OCI-LY1 (cell line): ENCODE measurements around the gene FUT4.

Source experiments
- EZH2 ChIP-seq: fragments of 200-600 bp; sonication (generic), shearing (Covaris generic); IDR thresholded peaks from 2 replicates; pipeline ENCODE4 v1.8.0; 2017; ENCODE audit warnings: borderline replicate concordance, mixed run types, mild to moderate bottlenecking, antibody characterized with exemption, low read length, moderate library complexity, mixed read lengths
- TF ChIP-seq, protein P1 (sequence below): fragments of 200-600 bp; sonication (generic), shearing (Covaris generic); IDR thresholded peaks from 2 replicates; pipeline ENCODE4 v1.5.1; 2017; ENCODE audit warnings: mild to moderate bottlenecking, antibody characterized with exemption, low read length, moderate library complexity, mixed read lengths

DNA sequence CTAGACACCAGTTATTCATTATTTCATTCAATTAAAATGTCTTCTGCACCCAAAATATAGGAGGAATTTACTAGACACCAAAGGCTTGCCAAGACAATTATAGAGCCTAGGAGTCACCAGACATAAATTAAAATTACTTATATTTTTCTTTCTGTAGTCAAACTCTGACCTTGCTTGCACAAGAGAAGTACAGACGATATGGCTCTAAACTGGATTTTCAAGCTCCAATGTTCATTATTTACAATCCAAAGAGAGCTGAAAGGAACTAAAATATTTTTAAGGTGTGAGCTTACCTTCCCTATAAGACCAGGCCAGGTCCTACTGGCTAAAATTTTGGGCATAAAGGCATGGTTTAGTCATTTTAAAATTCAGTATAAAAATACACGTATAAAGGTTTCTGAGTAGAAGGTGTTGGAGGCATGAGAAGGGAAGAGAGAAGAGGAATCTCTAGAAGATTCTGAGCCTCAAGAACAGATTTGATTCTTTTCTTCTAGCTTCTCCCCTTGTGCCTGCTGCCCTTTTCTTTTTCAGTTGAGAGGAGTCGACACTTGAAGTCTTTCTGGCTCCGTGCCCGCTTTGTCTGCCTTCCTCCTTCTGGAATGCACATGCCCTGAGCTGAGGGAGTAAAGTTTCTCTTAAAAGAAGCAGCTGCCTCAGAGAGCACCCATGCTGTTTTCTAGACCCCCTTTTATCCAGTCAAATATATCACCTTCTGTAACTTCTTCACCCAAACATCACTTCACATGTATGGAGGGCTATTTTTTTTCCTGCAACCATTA, 18.0 kb upstream of the FUT4 start:
- TF ChIP-seq EZH2: no peak
- TF ChIP-seq, protein P1, sequence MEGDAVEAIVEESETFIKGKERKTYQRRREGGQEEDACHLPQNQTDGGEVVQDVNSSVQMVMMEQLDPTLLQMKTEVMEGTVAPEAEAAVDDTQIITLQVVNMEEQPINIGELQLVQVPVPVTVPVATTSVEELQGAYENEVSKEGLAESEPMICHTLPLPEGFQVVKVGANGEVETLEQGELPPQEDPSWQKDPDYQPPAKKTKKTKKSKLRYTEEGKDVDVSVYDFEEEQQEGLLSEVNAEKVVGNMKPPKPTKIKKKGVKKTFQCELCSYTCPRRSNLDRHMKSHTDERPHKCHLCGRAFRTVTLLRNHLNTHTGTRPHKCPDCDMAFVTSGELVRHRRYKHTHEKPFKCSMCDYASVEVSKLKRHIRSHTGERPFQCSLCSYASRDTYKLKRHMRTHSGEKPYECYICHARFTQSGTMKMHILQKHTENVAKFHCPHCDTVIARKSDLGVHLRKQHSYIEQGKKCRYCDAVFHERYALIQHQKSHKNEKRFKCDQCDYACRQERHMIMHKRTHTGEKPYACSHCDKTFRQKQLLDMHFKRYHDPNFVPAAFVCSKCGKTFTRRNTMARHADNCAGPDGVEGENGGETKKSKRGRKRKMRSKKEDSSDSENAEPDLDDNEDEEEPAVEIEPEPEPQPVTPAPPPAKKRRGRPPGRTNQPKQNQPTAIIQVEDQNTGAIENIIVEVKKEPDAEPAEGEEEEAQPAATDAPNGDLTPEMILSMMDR: no peak
